Measurements from ENCODE around the gene MKNK2.

GRCh38 chr19:2050991-2051772 is at the start of gene MKNK2:
- TF ChIP-seq EZH2 (IDR thresholded peaks at IDR 0.05; ENCODE audit: insufficient read depth, poor library complexity, severe bottlenecking) (no peak), EZH2phosphoT487 (IDR thresholded peaks at IDR 0.05; ENCODE audit: insufficient read depth, low read depth) (no peak)
